ENCODE results near the gene NFS1. TPM values are rescaled to one million over a fixed set of nuclear protein-coding genes. Genes with fewer than 3 reads are reported as not detected.

The NFS1 gene
- total RNA-seq, 1 donor, result 40.6 TPM

GRCh38 chr20:35618263-35619131 is 80.7 kb downstream of the NFS1 start:
- peak; percentile 16 for DNase-seq (ENCODE audit: low read depth)
- no peak for TF ChIP-seq CTCF (IDR thresholded peaks at IDR 0.05; ENCODE audit: insufficient read depth, low read depth, low read length)
- peak overlapping the region; percentile 64 for H3K4me3 ChIP-seq (ENCODE audit: low read depth, low read length)

Small RNA genes lying within 50 kb of the gene (small RNA-seq; reads per million reads assigned to genes)
- not detected for gene RNU6-759P

Other genes with a start within 250 kb of the NFS1 start
- gene CEP250, start 243.8 kb downstream of the NFS1 start, total RNA-seq, result 14.5 and 22.0 TPM in 2 replicates
- gene C20orf173, start 169.7 kb downstream of the NFS1 start, total RNA-seq, result not detected in 2 replicates
- gene ERGIC3, start 157.3 kb downstream of the NFS1 start, total RNA-seq, result 278 and 325 TPM in 2 replicates
- gene SPAG4, start 83.5 kb downstream of the NFS1 start, total RNA-seq, result 5.6 and 8.1 TPM in 2 replicates
- gene CPNE1, start 34.5 kb downstream of the NFS1 start, total RNA-seq, result 92.0 and 143 TPM in 2 replicates
- gene RBM12, start 34.5 kb downstream of the NFS1 start, total RNA-seq, result 50.9 and 56.1 TPM in 2 replicates
- gene ROMO1, start 53 bp upstream of the NFS1 start, total RNA-seq, result 143 and 189 TPM in 2 replicates
- 279 and 372 TPM in 2 replicates for gene RBM39, start 42.9 kb upstream of the NFS1 start, total RNA-seq
- 32.5 and 34.5 TPM in 2 replicates for gene PHF20, start 72.7 kb upstream of the NFS1 start, total RNA-seq

Measured in fibroblast of villous mesenchyme (primary cell).